Thyroid gland (tissue), 4 donors: ENCODE measurements around the gene TMPRSS7. TPM values are rescaled to one million over a fixed set of nuclear protein-coding genes. Genes with fewer than 3 reads are reported as not detected.

Source experiments
- DNase-seq, 2 donors: peaks; one replicate each; pipeline ENCODE4 v3.0.0-alpha.2; 2019
- H3K27ac ChIP-seq, 3 donors: fragments of 200-600 bp; sonication (generic); 1 replicate in 2 of 3; 2 replicates in 1 of 3; pipeline ENCODE4 v1.5.1; 2016 to 2019; ENCODE audit warnings: mild to moderate bottlenecking in 1 of 3, moderate library complexity in 1 of 3
- H3K27me3 ChIP-seq: fragments of 200-600 bp; sonication (generic); one replicate; pipeline ENCODE4 v1.5.1; 2019
- H3K36me3 ChIP-seq, 2 donors: fragments of 200-600 bp; sonication (generic); one replicate each; pipeline ENCODE4 v1.5.1; 2016 to 2019
- H3K4me1 ChIP-seq, 2 donors: fragments of 200-600 bp; sonication (generic); one replicate each; pipeline ENCODE4 v1.5.1; 2017 to 2019
- H3K4me3 ChIP-seq, 3 donors: fragments of 200-600 bp; sonication (generic); replicated peaks in 1 of 3; 1 replicate in 2 of 3; 2 replicates in 1 of 3; pipeline ENCODE4 v1.5.1; 2016; ENCODE audit warnings: mild to moderate bottlenecking in 1 of 3
- H3K9me3 ChIP-seq: fragments of 200-600 bp; sonication (generic); one replicate; pipeline ENCODE4 v1.5.1; 2017
- POLR2A ChIP-seq, 2 donors: fragments of 450-650 bp; IDR thresholded peaks; one replicate each; pipeline ENCODE4 v1.6.1; 2017; ENCODE audit warnings: antibody characterized with exemption in 2 of 2, mild to moderate bottlenecking in 2 of 2, moderate library complexity in 1 of 2
- WGBS, 2 donors: methylation state at CpG; one replicate each; pipeline ENCODE4 v1.1.5; 2017; 5-methylcytosine and 5-hydroxymethylcytosine counted together
- intact Hi-C: fragments of 100-400 bp; cut with DNase I; formaldehyde crosslinking; loops from one replicate; pipeline ENCODE4 v1.15.1; 2023
- total RNA-seq, 4 donors: library from RNA; depleted of rRNA; stranded (reverse); fragments of >200 nt; gene quantifications; one replicate each; pipeline ENCODE4 v1.2.3, GENCODE V29; 2016
- TF ChIP-seq, protein P1 (sequence below), 6 experiments: fragments of 200-600 bp in 3 of 6; fragments of 450-650 bp in 3 of 6; sonication (generic) in 3 of 6; IDR thresholded peaks; one replicate each; pipeline ENCODE4 v1.5.1; 2016 to 2019; ENCODE audit warnings: antibody characterized with exemption in 6 of 6, mild to moderate bottlenecking in 2 of 6, inconsistent platforms in 1 of 6, moderate library complexity in 1 of 6

Gene TMPRSS7
- total RNA-seq, 4 donors from 2014 or later: 0.11 TPM; not detected in 3

- H3K27ac ChIP-seq: no peak overlapping the region
- no peak for DNase-seq
- TF ChIP-seq, protein P1, sequence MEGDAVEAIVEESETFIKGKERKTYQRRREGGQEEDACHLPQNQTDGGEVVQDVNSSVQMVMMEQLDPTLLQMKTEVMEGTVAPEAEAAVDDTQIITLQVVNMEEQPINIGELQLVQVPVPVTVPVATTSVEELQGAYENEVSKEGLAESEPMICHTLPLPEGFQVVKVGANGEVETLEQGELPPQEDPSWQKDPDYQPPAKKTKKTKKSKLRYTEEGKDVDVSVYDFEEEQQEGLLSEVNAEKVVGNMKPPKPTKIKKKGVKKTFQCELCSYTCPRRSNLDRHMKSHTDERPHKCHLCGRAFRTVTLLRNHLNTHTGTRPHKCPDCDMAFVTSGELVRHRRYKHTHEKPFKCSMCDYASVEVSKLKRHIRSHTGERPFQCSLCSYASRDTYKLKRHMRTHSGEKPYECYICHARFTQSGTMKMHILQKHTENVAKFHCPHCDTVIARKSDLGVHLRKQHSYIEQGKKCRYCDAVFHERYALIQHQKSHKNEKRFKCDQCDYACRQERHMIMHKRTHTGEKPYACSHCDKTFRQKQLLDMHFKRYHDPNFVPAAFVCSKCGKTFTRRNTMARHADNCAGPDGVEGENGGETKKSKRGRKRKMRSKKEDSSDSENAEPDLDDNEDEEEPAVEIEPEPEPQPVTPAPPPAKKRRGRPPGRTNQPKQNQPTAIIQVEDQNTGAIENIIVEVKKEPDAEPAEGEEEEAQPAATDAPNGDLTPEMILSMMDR (IDR thresholded peaks at IDR 0.05): no peak
- TF ChIP-seq POLR2A (IDR thresholded peaks at IDR 0.05): no peak
- H3K36me3 ChIP-seq: no peaks in the 10 kb centered on the region
- WGBS, 2 donors: 95 to 100% methylated on average over 2 of the region's 2 CpGs
- H3K4me3 ChIP-seq: no peak overlapping the region
- intact Hi-C loops: no loop called here
- H3K4me1 ChIP-seq: peaks cover 4 to 6% of the 10 kb centered on the region in 2 donors
- H3K27me3 ChIP-seq: no peaks in the 10 kb centered on the region
- no peaks in the 10 kb centered on the region for H3K9me3 ChIP-seq
These were observed 33.0 kb upstream of the TMPRSS7 start for GRCh38 chr3:112001526-112001925.

DNA sequence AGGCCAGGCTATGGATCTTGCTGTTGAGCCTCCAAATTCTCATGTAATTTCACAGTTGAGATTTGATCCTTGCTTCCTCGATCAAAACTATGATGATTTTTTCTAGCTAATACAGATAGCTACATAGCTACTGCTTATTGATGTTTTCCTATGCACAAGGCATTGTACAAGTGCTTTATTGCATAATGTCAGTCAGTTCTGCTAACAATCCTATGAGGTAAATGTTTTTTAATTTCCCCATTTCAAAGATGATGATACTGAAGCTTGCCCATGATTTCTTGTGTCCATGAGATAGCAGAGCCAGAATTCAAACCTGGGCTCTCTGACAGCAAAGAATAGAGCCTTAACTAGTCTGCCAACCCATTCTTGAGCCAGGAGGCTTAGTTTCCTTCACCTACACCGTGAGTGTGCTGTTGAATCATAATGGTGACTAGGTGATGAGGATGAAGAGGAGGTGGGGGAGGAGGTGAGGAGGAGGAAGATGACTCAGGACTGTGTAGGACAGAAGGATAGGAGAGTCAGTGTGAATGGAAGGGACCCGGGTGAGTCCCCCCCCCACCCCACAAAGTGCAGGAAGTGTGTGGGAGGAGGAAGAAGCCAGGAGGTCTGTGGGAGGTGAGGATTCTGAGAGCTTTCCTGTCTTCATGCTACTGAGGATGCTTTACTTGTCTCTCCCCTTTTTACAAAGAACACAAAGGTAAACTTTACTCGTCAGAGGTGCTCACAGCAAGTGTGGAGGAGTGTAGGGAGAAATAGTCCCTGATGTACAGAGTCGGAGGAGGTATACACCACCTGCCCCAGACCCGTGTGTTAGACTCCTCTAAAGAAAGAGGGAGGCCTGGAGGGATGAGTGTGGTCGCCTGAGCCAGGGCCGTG, 32.2 kb upstream of the TMPRSS7 start:
- TF ChIP-seq POLR2A (IDR thresholded peaks at IDR 0.05): no peak
- TF ChIP-seq, protein P1 (IDR thresholded peaks at IDR 0.05): no peak
- Histone ChIP-seq H3K27ac (no peak overlapping the region), H3K4me1 (peaks cover 4 to 7% of the 10 kb centered on the region in 2 donors), H3K36me3 (no peaks in the 10 kb centered on the region), H3K9me3 (no peaks in the 10 kb centered on the region), H3K27me3 (no peaks in the 10 kb centered on the region), H3K4me3 (no peak overlapping the region)
- no peak for DNase-seq
- intact Hi-C loops: no loop called here
- 79% methylated on average over 8 of the region's 8 CpGs for WGBS, 2 donors

DNA sequence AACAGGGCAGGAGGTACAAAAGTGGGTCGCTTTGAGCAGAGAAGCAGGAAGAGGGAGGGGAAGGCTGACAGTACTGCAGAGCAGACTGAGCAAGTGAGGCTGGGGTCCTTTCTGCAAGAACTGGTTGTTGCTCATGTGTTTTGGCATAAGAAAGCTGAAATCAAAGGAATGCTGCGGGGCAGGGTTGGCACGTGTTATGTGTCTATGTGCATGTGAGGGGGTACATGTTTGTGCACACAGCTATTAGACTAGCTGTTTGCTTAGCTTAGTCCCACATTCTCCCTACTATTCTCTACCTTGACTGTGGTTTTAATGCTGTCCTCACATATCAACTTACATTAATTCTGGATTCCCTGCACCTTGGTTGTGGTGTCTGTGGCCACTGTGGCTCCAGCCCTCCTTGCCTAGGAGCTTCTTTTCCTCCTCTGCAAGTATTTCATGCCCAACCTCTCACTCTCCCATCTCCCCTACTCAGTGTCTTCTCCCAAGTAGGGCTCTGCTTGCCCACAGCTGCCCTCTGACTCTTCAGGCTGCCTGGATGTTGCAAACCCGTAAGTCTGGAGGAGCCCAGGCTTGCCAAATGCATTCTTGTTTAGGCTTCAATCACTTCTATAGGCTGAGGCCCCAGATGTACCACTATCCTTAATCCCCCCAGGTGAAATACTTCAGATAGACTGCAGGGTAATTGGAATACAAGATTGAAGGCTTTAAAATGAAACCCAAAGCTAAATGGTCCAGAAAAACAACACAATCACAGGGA, 31.0 kb upstream of the TMPRSS7 start:
- H3K4me3 ChIP-seq: no peak overlapping the region
- TF ChIP-seq, protein P1 (IDR thresholded peaks at IDR 0.05): no peak
- TF ChIP-seq POLR2A (IDR thresholded peaks at IDR 0.05): no peak
- H3K9me3 ChIP-seq: no peaks in the 10 kb centered on the region
- 84 to 91% methylated on average over 4 of the region's 4 CpGs for WGBS, 2 donors
- intact Hi-C loops: no loop called here
- H3K36me3 ChIP-seq: no peaks in the 10 kb centered on the region
- DNase-seq: no peak
- no peaks in the 10 kb centered on the region for H3K27me3 ChIP-seq
- H3K4me1 ChIP-seq: peaks cover 4 to 17% of the 10 kb centered on the region in 2 donors
- H3K27ac ChIP-seq: no peak overlapping the region

DNA sequence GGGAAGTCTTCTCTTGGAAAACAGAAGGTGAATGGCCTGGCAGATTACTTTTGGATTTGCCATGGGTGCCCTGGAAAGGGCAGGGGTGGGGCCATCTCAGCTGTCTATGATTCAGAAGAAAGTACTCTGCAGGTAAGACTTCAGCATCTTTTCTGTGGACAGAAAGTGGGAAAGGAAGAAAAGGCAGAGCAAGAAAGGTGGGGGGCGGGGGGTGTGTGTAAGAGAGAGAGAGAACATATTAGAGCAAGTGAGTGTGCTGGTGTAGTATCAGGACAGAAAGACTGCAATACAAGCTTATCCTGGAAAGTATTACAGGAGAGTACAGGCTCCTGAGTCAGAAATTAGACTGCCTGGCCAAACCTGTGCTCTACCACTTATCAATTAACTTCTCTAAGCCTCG, 30.3 kb upstream of the TMPRSS7 start:
- Histone ChIP-seq H3K27ac (no peak overlapping the region), H3K4me3 (no peak overlapping the region), H3K27me3 (no peaks in the 10 kb centered on the region), H3K9me3 (no peaks in the 10 kb centered on the region), H3K36me3 (no peaks in the 10 kb centered on the region), H3K4me1 (peaks cover 4 to 18% of the 10 kb centered on the region in 2 donors)
- DNase-seq: no peak
- TF ChIP-seq, protein P1 (IDR thresholded peaks at IDR 0.05): no peak
- no peak for TF ChIP-seq POLR2A (IDR thresholded peaks at IDR 0.05)
- intact Hi-C loops: no loop called here
- WGBS, 2 donors: 89 to 91% methylated on average over 2 of the region's 2 CpGs

- Histone ChIP-seq H3K9me3 (no peaks in the 10 kb centered on the region), H3K4me1 (peaks cover 0 to 15% of the 10 kb centered on the region in 2 donors), H3K27me3 (no peaks in the 10 kb centered on the region), H3K36me3 (no peaks in the 10 kb centered on the region), H3K27ac (no peak overlapping the region), H3K4me3 (no peak overlapping the region)
- DNase-seq: no peak
- TF ChIP-seq, protein P1 (IDR thresholded peaks at IDR 0.05): no peak
- TF ChIP-seq POLR2A (IDR thresholded peaks at IDR 0.05): no peak
- WGBS, 2 donors: 94 to 95% methylated on average over 2 of the region's 2 CpGs
- intact Hi-C loops: no loop called here
These were observed 29.9 kb upstream of the TMPRSS7 start for GRCh38 chr3:112004669-112005068.
